Karpas-422 (cell line): Measurements from ENCODE around the gene CAND2. TPM values are rescaled to one million over a fixed set of nuclear protein-coding genes. Genes with fewer than 3 reads are reported as not detected.
"Not testable (repeated sequence)": the region's sequence is repeated elsewhere in the genome, so short reads cannot be mapped to it uniquely, and the experiment has no call there.

Experiments used
- DNase-seq: peaks from one replicate; pipeline ENCODE4 v3.0.0-alpha.2; 2015
- H2AFZ ChIP-seq: fragments of 200-600 bp; sonication (generic); 2 replicates; pipeline ENCODE4 v1.6.1; 2014; ENCODE audit warnings: antibody characterized with exemption, low read length, mixed read lengths
- H3K27ac ChIP-seq: fragments of 200-600 bp; sonication (generic); 2 replicates; pipeline ENCODE4 v1.5.1; 2014; ENCODE audit warnings: mild to moderate bottlenecking, low read length, moderate library complexity
- H3K27me3 ChIP-seq: fragments of 200-600 bp; sonication (generic); 2 replicates; pipeline ENCODE4 v1.6.1; 2014; ENCODE audit warnings: low read length, mixed read lengths
- H3K36me3 ChIP-seq: fragments of 200-600 bp; sonication (generic); 2 replicates; pipeline ENCODE4 v1.6.1; 2014; ENCODE audit warnings: low read length, mixed read lengths; ENCODE audit not compliant: insufficient read depth
- H3K4me1 ChIP-seq: fragments of 200-600 bp; sonication (generic); 2 replicates; pipeline ENCODE4 v1.6.1; 2014; ENCODE audit warnings: mild to moderate bottlenecking, low read length, mixed read lengths
- H3K4me2 ChIP-seq: fragments of 200-600 bp; sonication (generic); 2 replicates; pipeline ENCODE4 v1.6.1; 2014; ENCODE audit warnings: low read length, low read depth, mild to moderate bottlenecking; ENCODE audit not compliant: poor library complexity, severe bottlenecking
- H3K4me3 ChIP-seq: fragments of 200-600 bp; sonication (generic); 2 replicates; pipeline ENCODE4 v1.5.1; 2014; ENCODE audit warnings: mild to moderate bottlenecking, antibody characterized with exemption, low read length, mixed read lengths
- H3K79me2 ChIP-seq: fragments of 200-600 bp; sonication (generic); 2 replicates; pipeline ENCODE4 v1.6.1; 2014; ENCODE audit warnings: mild to moderate bottlenecking, low read length, mixed read lengths
- H3K9ac ChIP-seq: fragments of 200-600 bp; sonication (generic); 2 replicates; pipeline ENCODE4 v1.6.0; 2014; ENCODE audit warnings: low read length
- H3K9me2 ChIP-seq: fragments of 200-600 bp; sonication (generic), shearing (Covaris generic); replicated peaks from 2 replicates; pipeline ENCODE4 v1.6.0; 2014; ENCODE audit warnings: mild to moderate bottlenecking, low read length, moderate library complexity; ENCODE audit not compliant: insufficient read depth
- H3K9me3 ChIP-seq: fragments of 300-700, 200-600 bp; sonication (generic); 2 replicates; pipeline ENCODE4 v1.6.1; 2014; ENCODE audit warnings: low read length, mixed read lengths
- H4K20me1 ChIP-seq: fragments of 200-600 bp; sonication (generic); 2 replicates; pipeline ENCODE4 v1.6.1; 2014; ENCODE audit warnings: mild to moderate bottlenecking, antibody characterized with exemption, low read length, low read depth; ENCODE audit not compliant: insufficient read depth
- total RNA-seq: library from RNA; depleted of rRNA; stranded (reverse); fragments of >200 nt; shearing (Covaris generic); gene quantifications from 2 replicates; pipeline ENCODE4 v1.2.3, GENCODE V29; 2014; ENCODE audit warnings: low replicate concordance

CAND2 gene
- total RNA-seq, 1 experiment from 2014 or later: 13.0 TPM

DNA sequence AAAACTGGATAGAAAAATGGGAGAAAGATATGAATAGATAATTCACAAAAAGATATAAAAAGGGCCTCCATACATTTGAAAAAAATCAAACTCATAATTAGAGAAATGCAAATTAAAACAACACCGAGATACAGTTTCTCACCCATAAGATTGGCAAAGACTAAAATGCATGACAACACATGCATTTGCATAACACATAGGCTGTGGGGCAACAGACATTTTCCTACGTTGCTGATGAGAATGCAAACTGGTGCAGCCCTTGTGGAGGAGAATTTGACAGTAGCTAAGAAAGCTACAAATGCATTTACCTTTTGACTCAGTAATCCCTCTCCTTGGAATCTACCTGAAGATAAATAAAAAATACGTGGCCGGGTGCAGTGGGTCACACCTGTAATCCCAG lies 11.4 kb upstream of the CAND2 start:
- H3K36me3 ChIP-seq: no peaks in the 10 kb centered on the region
- DNase-seq: peak; percentile 65
- peaks cover 28% of the 10 kb centered on the region for H3K4me1 ChIP-seq
- no peak overlapping the region for H2AFZ ChIP-seq
- H4K20me1 ChIP-seq: no peaks in the 10 kb centered on the region
- no peak overlapping the region for H3K27ac ChIP-seq
- H3K9me2 ChIP-seq: no peaks in the 10 kb centered on the region
- no peaks in the 10 kb centered on the region for H3K79me2 ChIP-seq
- no peak overlapping the region for H3K4me3 ChIP-seq
- H3K9me3 ChIP-seq: no peaks in the 10 kb centered on the region
- peak overlapping the region; percentile 31 for H3K4me2 ChIP-seq
- H3K9ac ChIP-seq: no peak overlapping the region
- H3K27me3 ChIP-seq: no peaks in the 10 kb centered on the region

DNA sequence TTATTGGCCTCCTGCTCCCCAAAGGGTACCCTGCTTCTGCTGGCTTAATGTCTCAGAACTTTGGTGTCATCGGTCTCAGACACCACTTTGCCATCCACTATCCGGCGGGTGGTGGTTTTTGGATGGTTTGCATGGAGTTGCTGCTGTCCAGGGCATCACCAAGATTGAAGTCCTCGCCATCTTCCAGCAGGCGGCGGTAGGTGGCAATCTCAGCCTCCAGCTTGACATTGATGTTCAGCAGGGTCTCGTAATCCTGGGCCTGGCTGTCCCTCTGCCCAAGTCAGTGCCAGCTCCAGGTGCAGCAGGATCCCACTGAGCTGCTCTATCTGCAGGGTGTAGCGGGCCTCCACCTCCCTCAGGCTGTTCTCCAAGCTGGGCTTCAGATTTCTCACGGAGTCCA lies 9.1 kb upstream of the CAND2 start:
- H3K4me2 ChIP-seq, H3K27ac ChIP-seq, H3K79me2 ChIP-seq, H3K9ac ChIP-seq, H2AFZ ChIP-seq, H3K27me3 ChIP-seq, H3K9me3 ChIP-seq, H3K36me3 ChIP-seq, H3K4me3 ChIP-seq, H4K20me1 ChIP-seq, H3K9me2 ChIP-seq: not testable (repeated sequence)
- H3K4me1 ChIP-seq: peaks cover 30% of the 10 kb centered on the region
- peak; percentile 88 for DNase-seq

DNA sequence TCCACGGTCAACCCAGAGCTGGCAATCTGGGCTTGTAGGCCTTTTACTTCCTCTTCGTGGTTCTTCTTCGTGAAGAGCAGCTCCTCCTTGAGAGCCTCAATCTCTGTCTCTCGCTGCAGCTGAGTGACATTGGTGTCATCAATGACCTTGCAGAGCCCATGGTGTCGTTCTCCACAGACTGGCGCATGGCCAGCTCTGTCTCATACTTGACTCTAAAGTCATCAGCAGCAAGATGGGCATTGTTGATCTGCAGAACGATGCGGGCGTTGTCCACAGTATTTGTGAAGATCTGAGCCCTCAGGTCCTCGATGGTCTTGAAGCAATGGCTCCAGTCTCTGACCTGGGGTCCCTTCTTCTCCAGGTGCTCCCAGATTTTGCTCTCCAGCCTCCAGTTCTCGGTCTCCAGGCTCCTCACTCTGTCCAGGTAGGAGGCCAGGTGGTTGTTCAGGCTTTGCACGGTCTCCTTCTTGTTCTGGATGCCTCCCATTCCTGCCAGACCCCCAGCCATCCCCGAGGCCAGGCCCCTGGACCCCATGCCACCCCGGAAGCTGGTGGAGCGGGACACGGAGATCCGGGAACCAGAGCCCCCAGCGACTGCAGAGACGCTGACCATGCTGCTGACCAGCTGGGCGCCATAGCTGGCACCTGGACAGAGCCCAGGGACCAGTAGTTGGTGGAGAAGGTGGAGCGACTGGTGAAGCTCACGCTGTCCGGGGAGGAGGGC lies 8.4 kb upstream of the CAND2 start:
- peaks cover 23% of the 10 kb centered on the region for H3K4me1 ChIP-seq
- not testable (repeated sequence) for H4K20me1 ChIP-seq, H3K9me2 ChIP-seq, H3K27ac ChIP-seq, DNase-seq, H3K4me2 ChIP-seq, H3K36me3 ChIP-seq, H3K79me2 ChIP-seq, H2AFZ ChIP-seq, H3K4me3 ChIP-seq, H3K9me3 ChIP-seq, H3K9ac ChIP-seq, H3K27me3 ChIP-seq

DNA sequence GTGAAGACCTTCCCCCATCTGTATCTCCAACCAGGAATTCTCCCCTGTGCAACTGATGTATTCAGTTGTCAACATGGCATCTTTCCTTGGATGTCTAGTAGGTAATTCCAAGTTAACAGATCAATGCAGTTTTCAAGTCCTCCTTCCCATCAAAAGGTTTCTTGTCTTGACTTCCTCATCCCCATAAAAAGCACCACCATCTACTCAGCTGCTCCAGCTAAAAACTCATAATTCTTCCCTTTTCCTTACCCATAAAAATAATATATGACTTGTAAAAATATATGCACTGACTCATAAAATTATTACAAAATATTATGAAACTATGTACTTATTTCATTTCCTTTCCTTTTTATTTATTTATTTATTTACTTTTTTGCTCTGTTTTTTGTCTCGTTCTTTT lies 5.0 kb upstream of the CAND2 start:
- H2AFZ ChIP-seq: no peak overlapping the region

DNA sequence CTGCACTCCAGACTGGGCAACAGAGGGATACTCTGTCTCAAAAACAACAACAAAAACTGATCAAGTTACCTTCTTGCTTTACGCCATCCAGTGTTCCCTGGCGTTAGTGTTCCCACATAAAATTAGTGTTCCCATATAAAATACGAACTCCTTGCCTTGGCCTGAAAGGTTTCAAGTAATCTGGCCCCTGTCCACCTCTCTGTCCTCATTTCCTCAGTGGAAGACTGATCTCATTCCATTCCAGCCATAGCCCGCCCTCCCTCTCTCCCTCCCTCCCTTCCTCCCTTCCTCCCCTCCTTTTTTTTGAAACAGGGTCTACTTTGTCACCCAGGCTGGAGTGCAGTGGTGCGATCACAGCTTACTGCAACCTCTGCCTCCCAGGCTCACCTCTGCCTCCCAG lies 2.8 kb upstream of the CAND2 start:
- Histone ChIP-seq H3K9ac (no peak overlapping the region), H3K79me2 (no peaks in the 10 kb centered on the region), H4K20me1 (no peaks in the 10 kb centered on the region), H3K4me3 (no peak overlapping the region), H3K4me2 (no peak overlapping the region), H3K36me3 (no peaks in the 10 kb centered on the region), H3K27ac (no peak overlapping the region), H3K9me3 (no peaks in the 10 kb centered on the region), H2AFZ (no peak overlapping the region), H3K27me3 (no peaks in the 10 kb centered on the region), H3K4me1 (peaks cover 31% of the 10 kb centered on the region), H3K9me2 (no peaks in the 10 kb centered on the region)
- no peak for DNase-seq

More for the DNA sequence above, 5.0 kb upstream of the CAND2 start:
- no peaks in the 10 kb centered on the region for H3K79me2 ChIP-seq
- peaks cover 18% of the 10 kb centered on the region for H3K4me1 ChIP-seq
- H3K36me3 ChIP-seq: no peaks in the 10 kb centered on the region
- H4K20me1 ChIP-seq: no peaks in the 10 kb centered on the region
- no peaks in the 10 kb centered on the region for H3K27me3 ChIP-seq
- no peaks in the 10 kb centered on the region for H3K9me2 ChIP-seq
- H3K9ac ChIP-seq: no peak overlapping the region
- no peak overlapping the region for H3K4me3 ChIP-seq
- H3K9me3 ChIP-seq: no peaks in the 10 kb centered on the region
- no peak for DNase-seq
- no peak overlapping the region for H3K4me2 ChIP-seq
- H3K27ac ChIP-seq: no peak overlapping the region

DNA sequence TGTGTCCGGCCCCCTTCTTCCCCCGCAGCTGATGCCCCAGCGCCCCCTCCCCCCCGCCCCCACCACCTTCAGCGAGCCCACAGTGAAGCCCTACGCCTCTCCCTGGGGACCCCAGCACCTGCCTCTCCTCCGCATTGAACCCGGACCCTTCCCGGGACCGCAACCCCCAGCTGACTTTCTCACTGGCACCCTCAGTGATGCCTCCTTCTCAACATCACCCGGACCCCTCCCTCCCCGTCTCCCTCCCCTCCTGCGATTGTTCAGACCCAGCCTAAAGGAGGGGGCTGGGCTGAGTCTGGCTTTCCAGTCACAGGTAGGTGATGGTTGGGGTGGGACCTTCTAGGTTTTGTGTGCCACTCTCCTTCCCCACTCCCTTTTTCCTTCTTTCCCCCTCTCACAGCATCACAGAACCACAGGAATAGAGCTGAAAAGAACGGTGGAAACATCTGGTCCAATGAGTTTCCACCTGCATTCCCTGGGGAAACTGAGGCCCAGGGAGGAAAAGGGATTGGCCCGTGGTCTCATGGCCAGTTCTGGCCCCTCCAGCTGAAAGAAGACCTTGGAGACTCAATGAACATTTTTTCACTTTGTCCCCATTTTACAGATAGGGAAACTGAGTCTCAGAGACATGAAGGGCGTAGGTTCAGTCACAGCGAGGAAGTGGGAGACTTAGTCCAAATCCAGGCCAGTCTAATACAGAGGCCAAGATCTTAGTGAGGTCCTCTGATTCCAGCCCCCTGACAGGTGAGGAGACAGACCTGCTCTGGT lies 828 bp downstream of the CAND2 start:
- Histone ChIP-seq H3K4me1 (peaks cover 43% of the 10 kb centered on the region), H3K4me3 (peak overlapping the region; percentile 90), H3K27me3 (no peaks in the 10 kb centered on the region), H2AFZ (no peak overlapping the region), H3K4me2 (peak overlapping the region; percentile 95), H3K27ac (peak overlapping the region; percentile 97), H3K9me2 (no peaks in the 10 kb centered on the region), H3K9me3 (no peaks in the 10 kb centered on the region), H3K36me3 (0 out of 2 replicates have a peak, but pooled peaks cover 3% of the 10 kb centered on the region), H3K79me2 (0 out of 2 replicates have a peak, but pooled peaks cover 6% of the 10 kb centered on the region), H3K9ac (peak overlapping the region; percentile 97), H4K20me1 (no peaks in the 10 kb centered on the region)
- peak; percentile 91 for DNase-seq

DNA sequence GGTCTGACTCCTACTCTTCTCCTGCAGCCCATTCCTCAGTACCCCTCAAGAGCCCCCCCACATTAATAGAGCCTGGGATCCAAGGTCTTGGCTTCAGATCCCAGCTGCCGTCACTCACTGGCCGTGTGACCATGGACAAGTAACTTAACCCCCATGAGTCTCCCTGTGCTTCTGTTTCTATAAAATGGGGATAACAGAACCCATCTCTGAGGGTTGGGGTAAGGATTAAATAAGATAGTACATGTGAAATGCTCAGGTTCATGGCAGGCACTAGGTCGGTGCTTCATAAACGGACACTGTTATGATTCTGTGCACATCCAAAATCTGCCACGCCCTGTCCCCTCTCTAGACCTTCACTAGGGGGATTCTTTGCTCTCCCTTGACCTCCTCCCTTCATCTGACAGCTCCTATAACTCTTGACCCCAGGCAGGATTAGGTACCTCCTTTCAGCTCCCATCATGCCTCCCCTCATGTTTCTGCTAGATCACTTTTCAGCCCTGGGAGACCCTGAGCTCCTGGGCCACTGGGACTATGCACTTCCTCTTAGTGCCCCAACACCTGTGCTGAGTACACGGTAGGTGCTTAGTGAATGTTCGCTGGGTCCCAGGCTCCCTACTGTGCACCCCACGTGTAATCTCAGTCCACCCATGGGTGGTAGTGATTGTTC lies 1.5 kb downstream of the CAND2 start:
- Histone ChIP-seq H3K4me2 (peak overlapping the region; percentile 69), H3K4me1 (peaks cover 43% of the 10 kb centered on the region), H3K27me3 (no peaks in the 10 kb centered on the region), H2AFZ (no peak overlapping the region), H4K20me1 (no peaks in the 10 kb centered on the region), H3K27ac (peak overlapping the region; percentile 97), H3K9me3 (no peaks in the 10 kb centered on the region), H3K36me3 (0 out of 2 replicates have a peak, but pooled peaks cover 3% of the 10 kb centered on the region), H3K9me2 (no peaks in the 10 kb centered on the region), H3K4me3 (peak overlapping the region; percentile 65), H3K79me2 (0 out of 2 replicates have a peak, but pooled peaks cover 6% of the 10 kb centered on the region), H3K9ac (peak overlapping the region; percentile 60)
- DNase-seq: peak; percentile 88
